Measurements from ENCODE around the gene PTPN14. TPM values are rescaled to one million over a fixed set of nuclear protein-coding genes. Genes with fewer than 3 reads are reported as not detected.
A peak's percentile ranks its signal among the peaks of the same experiment; 100 is the strongest.

PTPN14 gene
- total RNA-seq, 1 experiment from 2014 or later = 76.4 TPM

DNA sequence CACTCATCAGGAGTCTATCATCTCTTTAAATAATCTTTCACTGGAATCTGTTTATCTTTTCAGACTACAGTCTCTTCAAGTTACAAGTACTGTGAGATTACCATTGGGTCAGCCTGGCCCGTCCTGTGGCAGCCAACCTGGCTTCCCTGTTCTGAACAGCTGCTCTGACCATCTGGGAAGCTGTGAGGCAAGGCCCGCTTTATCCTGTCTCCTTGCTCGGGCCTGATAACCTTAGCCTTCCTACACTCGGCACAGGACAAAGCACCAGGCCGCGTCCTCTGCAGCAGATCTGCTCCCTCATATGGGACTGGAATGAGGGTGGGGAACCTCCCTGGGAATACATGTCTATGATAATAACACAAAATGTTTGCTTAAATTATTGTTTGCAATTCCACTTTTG is 113.3 kb downstream of the PTPN14 start:
- H4K5ac ChIP-seq (ENCODE audit: insufficient read length, low read depth, low read length) = no peak overlapping the region
- no peaks in the 10 kb centered on the region; a peak in 1 of 5 replicates for H3K9me3 Mint-ChIP-seq
- no peak overlapping the region for H2BK5ac ChIP-seq (ENCODE audit: insufficient read length, low read length)
- no peak overlapping the region for H2BK15ac ChIP-seq (ENCODE audit: low read depth, low read length)
- no peaks in the 10 kb centered on the region for H3K27me3 ChIP-seq (ENCODE audit: insufficient read depth, low read length)
- TF ChIP-seq, protein P1, sequence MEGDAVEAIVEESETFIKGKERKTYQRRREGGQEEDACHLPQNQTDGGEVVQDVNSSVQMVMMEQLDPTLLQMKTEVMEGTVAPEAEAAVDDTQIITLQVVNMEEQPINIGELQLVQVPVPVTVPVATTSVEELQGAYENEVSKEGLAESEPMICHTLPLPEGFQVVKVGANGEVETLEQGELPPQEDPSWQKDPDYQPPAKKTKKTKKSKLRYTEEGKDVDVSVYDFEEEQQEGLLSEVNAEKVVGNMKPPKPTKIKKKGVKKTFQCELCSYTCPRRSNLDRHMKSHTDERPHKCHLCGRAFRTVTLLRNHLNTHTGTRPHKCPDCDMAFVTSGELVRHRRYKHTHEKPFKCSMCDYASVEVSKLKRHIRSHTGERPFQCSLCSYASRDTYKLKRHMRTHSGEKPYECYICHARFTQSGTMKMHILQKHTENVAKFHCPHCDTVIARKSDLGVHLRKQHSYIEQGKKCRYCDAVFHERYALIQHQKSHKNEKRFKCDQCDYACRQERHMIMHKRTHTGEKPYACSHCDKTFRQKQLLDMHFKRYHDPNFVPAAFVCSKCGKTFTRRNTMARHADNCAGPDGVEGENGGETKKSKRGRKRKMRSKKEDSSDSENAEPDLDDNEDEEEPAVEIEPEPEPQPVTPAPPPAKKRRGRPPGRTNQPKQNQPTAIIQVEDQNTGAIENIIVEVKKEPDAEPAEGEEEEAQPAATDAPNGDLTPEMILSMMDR (conservative IDR thresholded peaks at IDR 0.05) = no peak
- no peak overlapping the region for H3K9ac ChIP-seq (ENCODE audit: extremely low read depth, insufficient read length, low read length)
- no peaks in the 10 kb centered on the region for H3K79me2 ChIP-seq (ENCODE audit: insufficient read depth, low read length)
- H3K4me1 Mint-ChIP-seq = peaks cover 48 to 52% of the 10 kb centered on the region in 2 experiments
- H3K36me3 Mint-ChIP-seq (ENCODE audit: insufficient read depth in 1 of 3, low read depth in 3 of 3) = peaks cover 0 to 5% (median 4%) of the 10 kb centered on the region in 3 experiments; a peak in 2 of 7 replicates
- H3K9me3 ChIP-seq (ENCODE audit: control insufficient read depth, low read depth, low read length) = no peaks in the 10 kb centered on the region
- no peaks in the 10 kb centered on the region for H4K20me1 ChIP-seq (ENCODE audit: control insufficient read depth, insufficient read depth, insufficient read length)
- peak overlapping the region in 2 of 3 experiments; percentile 53 to 96; a peak in 4 of 7 replicates for H3K27ac Mint-ChIP-seq
- H3K4me1 ChIP-seq (ENCODE audit: insufficient read depth, low read length) = peaks cover 12% of the 10 kb centered on the region; the same call in 1 of the 2 replicates
- no peak overlapping the region for H3K4me3 Mint-ChIP-seq
- H3K14ac ChIP-seq (ENCODE audit: insufficient read depth, low read length) = no peak overlapping the region
- H3K79me1 ChIP-seq (ENCODE audit: insufficient read depth, low read depth, low read length, poor library complexity, severe bottlenecking) = no peaks in the 10 kb centered on the region
- no peak overlapping the region for H2BK20ac ChIP-seq (ENCODE audit: low read depth, low read length, poor library complexity, severe bottlenecking)
- no peak overlapping the region for H3K4me2 ChIP-seq (ENCODE audit: insufficient read depth, insufficient read length, low read length)
- H4K91ac ChIP-seq (ENCODE audit: insufficient read length, low read depth, low read length) = no peak overlapping the region
- DNase-seq = peak; percentile 50
- no peaks in the 10 kb centered on the region for H3K23me2 ChIP-seq (ENCODE audit: insufficient read length, low read depth, low read length, poor library complexity, severe bottlenecking)
- no peak overlapping the region for H3K27ac ChIP-seq (ENCODE audit: insufficient read length, low read depth, low read length)
- no CpG with 5 or more reads among the region's 6 CpGs for WGBS (ENCODE audit: extremely low coverage, insufficient read length, low lambda C conversion rate)
- H3K4ac ChIP-seq (ENCODE audit: low read depth, low read length) = no peak overlapping the region
- no peak overlapping the region for H4K8ac ChIP-seq (replicated peaks; ENCODE audit: insufficient read length, low read depth, low read length)
- H3K56ac ChIP-seq (ENCODE audit: insufficient read length, low read depth, low read length) = no peak overlapping the region
- no peak overlapping the region for H3T11ph ChIP-seq (ENCODE audit: low read length)
- no peak overlapping the region for H2BK120ac ChIP-seq (ENCODE audit: low read depth, low read length, poor library complexity, severe bottlenecking)
- H2AFZ ChIP-seq (ENCODE audit: low read length) = no peak overlapping the region
- H2BK12ac ChIP-seq (ENCODE audit: insufficient read length, low read depth, low read length) = no peak overlapping the region
- no peak overlapping the region for H2AK5ac ChIP-seq (ENCODE audit: insufficient read length, low read length)
- no peak overlapping the region for H3K23ac ChIP-seq (ENCODE audit: insufficient read length, low read depth, low read length)
- H3K27me3 Mint-ChIP-seq (ENCODE audit: low read depth) = no peaks in the 10 kb centered on the region
- H3K18ac ChIP-seq (ENCODE audit: insufficient read length, low read depth, low read length) = no peak overlapping the region
